HG03442 (cell line): ENCODE results near the gene RAB4A.
A peak's percentile ranks its signal among the peaks of the same experiment; 100 is the strongest.

Source experiments
- ATAC-seq: cut with Tn5 transposase; IDR thresholded peaks from one replicate; pipeline ENCODE4 v1.9.1; 2021; ENCODE audit warnings: mild to moderate bottlenecking, moderate library complexity; ENCODE audit not compliant: unreplicated experiment

RAB4A gene

GRCh38 chr1:229270547-229271447 is at the start of gene RAB4A:
TSS of gene RAB4A (plus strand) at chr1:229271111. CDS start at chr1:229271340, 229 bp downstream.
- ATAC-seq, result peak; percentile 87

- ATAC-seq, result no peak
Measured at GRCh38 chr1:229222081-229222480, 48.8 kb upstream of the RAB4A start.

DNA sequence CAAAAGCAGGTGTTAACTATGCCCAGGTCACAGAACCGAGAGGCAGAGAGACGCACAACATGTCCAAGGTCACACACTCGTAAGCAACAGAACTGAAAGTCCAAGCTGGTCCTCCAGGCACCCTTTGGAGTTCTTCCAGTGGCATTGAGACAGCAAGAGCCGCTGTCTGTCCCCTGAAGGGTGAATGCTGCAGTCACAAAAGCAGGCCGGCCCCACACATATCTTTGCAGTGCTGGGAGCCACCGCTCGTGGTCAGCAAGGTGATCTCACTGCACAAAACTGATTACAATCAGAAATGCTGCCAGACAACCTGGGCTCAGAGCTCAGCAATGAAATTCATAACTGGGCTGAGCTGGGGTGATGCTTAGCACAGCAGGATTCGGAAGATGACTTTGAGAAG is 47.4 kb upstream of the RAB4A start:
- no peak for ATAC-seq

DNA sequence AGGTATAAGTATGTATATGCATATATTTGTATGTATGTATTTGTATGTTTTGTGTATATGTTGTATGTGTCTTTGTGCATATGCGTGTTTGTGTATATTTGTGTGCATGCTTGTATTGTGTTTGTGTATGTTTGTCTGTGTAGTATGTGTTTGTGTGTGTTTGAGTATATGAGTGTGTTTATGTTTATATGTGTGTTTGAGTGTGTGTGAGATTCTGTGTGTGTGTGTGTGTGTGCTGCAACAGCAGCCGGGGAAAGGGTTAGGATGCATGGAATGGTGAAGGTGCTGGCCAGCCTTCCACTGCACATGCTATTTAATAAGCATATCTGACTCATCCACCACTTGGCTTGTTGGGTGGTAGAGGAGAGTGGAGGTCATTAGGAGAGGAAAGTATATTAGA is 46.6 kb upstream of the RAB4A start:
- ATAC-seq, result no peak

GRCh38 chr1:229225331-229225782 is 45.6 kb upstream of the RAB4A start:
- no peak for ATAC-seq

- ATAC-seq, result no peak
Measured at GRCh38 chr1:229226796-229227195, 44.1 kb upstream of the RAB4A start.

GRCh38 chr1:229227298-229227919 is 43.5 kb upstream of the RAB4A start:
- ATAC-seq, result no peak

DNA sequence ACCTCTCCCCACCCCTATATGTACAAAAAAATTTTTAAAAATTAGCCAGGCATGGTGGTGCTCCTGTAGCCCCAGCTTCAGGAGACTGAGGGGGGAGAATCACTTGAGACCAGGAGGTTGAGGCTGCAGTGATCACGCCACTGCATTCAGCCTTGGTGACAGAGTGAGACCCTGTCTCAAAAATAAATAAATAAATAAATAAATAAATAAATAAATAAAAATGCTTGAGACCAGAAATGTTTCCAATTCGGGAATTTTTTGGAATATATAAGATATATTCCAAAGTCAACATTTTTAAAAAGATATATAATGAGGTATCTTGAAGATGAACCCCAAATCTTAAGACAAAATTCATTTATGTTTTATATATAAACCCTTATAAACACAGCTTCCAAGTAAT is 42.4 kb upstream of the RAB4A start:
- ATAC-seq, result no peak

DNA sequence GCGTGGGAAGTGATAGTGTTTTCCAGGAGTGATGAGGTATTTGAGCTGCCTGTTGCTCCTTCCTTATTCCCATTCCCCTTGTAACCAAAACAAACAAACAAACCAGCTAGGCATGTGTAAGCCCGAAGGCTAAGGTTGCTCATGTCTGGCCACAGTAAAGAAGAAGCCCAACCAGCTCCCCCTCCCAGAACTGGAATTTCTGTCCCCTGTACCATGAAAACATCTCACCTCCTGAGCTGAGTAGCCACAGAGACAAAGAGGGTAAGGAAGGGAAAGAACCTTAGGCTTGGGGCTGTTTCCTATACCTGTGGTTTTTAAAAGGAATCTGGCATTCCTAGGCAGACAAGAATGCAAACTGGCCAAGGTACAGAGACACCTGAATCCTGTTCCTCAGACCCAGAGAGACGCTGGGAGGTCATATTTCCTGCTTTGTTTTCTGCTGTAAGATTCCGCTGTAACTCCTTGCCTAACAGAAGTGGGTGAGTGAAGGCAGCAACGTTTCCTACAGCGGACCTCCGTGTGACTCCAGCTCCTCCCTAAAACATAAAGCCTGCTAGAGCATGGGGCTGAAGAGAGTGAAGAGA is 41.7 kb upstream of the RAB4A start:
- no peak for ATAC-seq

DNA sequence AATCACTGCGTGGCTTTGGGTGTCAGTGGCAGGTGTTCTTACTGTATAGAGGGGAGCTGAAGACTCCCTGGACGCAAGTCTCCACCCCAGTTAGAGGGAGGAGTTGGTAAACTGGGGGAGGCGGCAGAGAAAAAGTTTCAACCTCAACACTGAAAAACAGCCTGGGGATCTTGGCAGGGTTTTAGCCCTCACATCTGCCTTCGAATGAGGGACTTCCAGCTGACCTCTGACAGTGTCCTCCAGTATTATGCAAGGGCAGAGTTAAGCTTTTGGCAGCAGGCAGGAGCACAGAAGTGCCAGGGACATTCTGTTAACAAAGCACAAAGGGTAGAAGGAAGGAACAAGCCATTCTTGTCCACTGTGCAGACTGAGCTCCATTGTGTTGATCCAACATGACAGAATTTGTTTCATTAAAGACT is 41.2 kb upstream of the RAB4A start:
- no peak for ATAC-seq

DNA sequence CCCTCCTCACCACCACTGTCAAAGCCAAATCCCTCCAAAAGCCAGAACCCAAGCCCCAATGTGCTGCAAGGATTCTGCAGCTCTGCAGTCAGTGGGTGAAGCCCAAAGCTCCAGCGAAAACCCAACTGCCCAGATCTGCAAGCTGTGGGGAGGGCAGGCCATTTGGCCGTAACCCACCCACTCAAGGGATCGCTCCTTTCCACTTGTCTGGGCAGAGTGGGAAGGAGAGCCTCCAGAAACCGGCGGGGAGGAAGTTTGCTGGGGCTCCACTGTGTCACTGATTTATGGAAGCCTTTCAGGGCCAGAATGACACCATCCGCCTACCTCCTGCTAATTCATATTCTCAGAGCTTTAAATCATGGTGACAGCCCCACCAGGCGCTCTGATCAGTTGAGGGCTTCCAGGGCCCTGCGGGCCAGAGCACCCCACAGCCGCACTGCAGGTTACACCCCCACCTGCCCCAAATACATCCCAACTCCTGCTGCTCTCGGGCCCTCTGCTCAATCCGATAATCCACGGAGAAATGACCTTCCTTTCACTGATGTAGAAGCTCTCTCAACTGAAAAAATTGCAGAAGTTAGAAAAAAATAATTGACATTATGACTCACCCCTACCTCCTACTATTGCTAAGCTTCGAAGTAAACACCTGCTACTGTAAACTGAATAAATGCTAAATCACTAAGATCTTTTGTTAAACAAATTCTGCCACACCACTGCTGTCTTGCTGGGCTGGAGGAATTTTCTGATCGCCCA is 40.6 kb upstream of the RAB4A start:
- peak; percentile 60 for ATAC-seq

- ATAC-seq, result no peak
Measured at GRCh38 chr1:229230893-229231753, 39.8 kb upstream of the RAB4A start.

GRCh38 chr1:229231754-229232119 is 39.2 kb upstream of the RAB4A start:
- no peak for ATAC-seq

- ATAC-seq, result no peak
Measured at GRCh38 chr1:229234870-229235472, 35.9 kb upstream of the RAB4A start.

DNA sequence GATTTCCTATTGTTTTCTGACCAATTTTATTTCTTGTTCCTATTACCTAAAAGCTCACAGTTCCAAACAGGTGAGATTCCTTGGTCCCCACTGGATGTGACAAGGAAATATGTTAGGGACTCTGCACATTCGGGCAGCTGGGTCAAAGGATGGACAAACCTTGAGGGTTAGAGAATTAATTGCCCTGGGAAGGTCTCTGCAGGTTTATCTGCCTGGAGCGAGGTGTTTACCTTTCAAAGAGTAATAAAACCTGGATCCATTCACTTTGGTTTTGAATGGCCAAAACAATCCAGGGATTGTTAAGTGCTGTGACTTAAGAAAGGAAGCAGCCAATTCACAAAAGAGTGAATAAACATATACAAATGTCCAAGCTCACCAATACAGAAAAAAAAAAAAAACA is 33.6 kb upstream of the RAB4A start:
- no peak for ATAC-seq

DNA sequence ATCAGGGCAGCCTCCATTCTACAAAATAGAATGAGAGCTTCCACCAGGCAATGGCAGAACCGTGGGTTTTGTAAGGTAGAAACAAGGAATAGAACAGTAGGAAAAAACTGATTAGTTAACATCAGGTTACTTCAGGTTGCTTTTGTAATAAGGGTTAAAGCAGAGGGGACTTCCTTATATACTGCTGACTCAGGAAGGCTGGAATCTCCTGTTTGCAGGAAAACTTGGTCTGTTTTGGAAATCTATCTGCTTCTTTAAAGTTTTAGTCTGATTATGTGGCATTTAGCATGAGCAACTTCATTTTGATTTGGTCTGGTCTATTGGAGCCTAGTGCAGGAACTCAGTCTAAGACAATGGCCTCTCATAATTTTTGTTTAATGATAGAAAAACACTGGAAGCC is 32.7 kb upstream of the RAB4A start:
- ATAC-seq, result no peak

GRCh38 chr1:229238674-229239415 is 32.1 kb upstream of the RAB4A start:
- ATAC-seq, result no peak

- no peak for ATAC-seq
Measured at GRCh38 chr1:229240532-229240931, 30.4 kb upstream of the RAB4A start.

DNA sequence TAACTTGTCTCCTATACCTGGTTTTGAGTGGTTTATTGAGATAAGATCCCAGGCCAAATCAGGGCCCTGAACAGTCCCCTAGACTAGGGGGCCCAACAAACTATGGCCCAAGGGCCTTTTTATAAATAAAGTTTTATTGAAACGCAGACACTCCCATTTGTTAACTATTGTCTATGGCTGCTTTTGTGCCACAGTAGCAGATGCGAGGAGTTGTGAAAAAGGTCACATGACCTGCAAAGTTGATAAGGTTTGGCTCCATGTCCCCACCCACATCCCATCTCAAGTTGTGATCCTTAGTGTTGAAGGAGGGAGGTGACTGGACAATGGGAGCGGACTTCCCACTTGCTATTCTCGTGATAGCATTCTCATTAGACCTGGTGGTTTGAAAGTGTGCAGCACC is 29.5 kb upstream of the RAB4A start:
- ATAC-seq, result no peak
